ENCODE data around the gene GYPB. TPM values are rescaled to one million over a fixed set of nuclear protein-coding genes. Genes with fewer than 3 reads are reported as not detected.
"Not testable (repeated sequence)": the region's sequence is repeated elsewhere in the genome, so short reads cannot be mapped to it uniquely, and the experiment has no call there.

GYPB gene
- total RNA-seq, 1 donor from 2014 or later, result not detected

DNA sequence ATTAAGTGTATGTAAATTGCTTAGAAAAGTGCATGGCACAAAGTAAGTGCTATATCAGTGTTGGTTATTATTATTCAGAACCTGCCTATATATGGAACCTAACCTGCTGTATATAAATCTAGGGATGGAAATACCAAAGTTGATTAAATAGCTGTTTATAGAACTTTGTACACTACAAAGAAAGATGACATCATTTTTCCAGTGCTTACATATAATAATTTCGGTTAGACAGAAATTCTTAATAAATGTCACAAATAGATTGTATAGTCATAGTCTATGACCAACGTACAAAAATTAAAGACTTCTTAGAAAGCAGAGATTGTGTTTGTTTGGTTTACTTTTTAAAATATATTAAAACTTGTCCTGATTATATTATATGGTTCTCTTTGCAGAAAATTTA, 4.4 kb downstream of the GYPB start:
- Mint-ChIP-seq H3K27me3 (ENCODE audit: insufficient read depth, low read depth) (peaks cover 2% of the 10 kb centered on the region), H3K4me3 (no peak overlapping the region), H3K9me3 (no peaks in the 10 kb centered on the region)

DNA sequence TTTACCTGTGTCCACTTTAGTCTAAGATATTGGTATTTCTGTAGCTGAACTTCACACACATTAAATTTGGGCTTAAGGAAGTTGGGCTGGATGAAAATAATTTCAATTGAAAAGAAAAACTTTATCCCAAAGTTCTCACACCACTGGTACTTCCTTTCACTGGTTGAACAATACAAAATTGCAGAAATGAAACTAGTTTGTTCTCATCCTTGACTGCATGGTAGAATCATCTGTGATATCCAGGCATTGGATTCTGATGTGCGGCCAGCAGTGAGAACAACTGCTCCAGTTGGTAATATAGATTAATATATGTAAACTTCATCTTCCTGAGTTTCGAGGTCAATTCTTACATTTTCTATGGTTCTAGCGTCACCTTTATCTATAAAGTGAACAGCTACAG, 10.6 kb downstream of the GYPB start:
- not testable (repeated sequence) for H3K9ac ChIP-seq; H3K4me2 ChIP-seq; H3K36me3 ChIP-seq; H3K4me3 Mint-ChIP-seq; H3K27me3 ChIP-seq; H3K4me3 ChIP-seq; H3K79me2 ChIP-seq (ENCODE audit: low read depth); H3K27ac ChIP-seq; H3K4me1 Mint-ChIP-seq; H4K20me1 ChIP-seq (ENCODE audit: low read depth); H3K27ac Mint-ChIP-seq; H3K27me3 Mint-ChIP-seq (ENCODE audit: insufficient read depth, low read depth); H3F3A ChIP-seq (ENCODE audit: low read depth); H3K9me3 ChIP-seq (ENCODE audit: low read depth); H3K36me3 Mint-ChIP-seq; H3K9me3 Mint-ChIP-seq; DNase-seq (ENCODE audit: low spot score); H3K4me1 ChIP-seq; H2AFZ ChIP-seq (replicated peaks)

More for the DNA sequence above, 4.4 kb downstream of the GYPB start:
- Histone ChIP-seq H3K9ac (no peak overlapping the region), H3K27me3 (no peaks in the 10 kb centered on the region), H3K27ac (no peak overlapping the region), H3K4me1 (no peaks in the 10 kb centered on the region), H2AFZ (replicated peaks) (no peak overlapping the region), H3K4me2 (no peak overlapping the region), H3F3A (ENCODE audit: low read depth) (no peaks in the 10 kb centered on the region), H3K9me3 (ENCODE audit: low read depth) (no peaks in the 10 kb centered on the region), H3K79me2 (ENCODE audit: low read depth) (no peaks in the 10 kb centered on the region), H4K20me1 (ENCODE audit: low read depth) (no peaks in the 10 kb centered on the region), H3K36me3 (no peaks in the 10 kb centered on the region), H3K4me3 (no peak overlapping the region)
- Mint-ChIP-seq H3K36me3 (no peaks in the 10 kb centered on the region), H3K4me1 (no peaks in the 10 kb centered on the region), H3K27ac (no peak overlapping the region)
- DNase-seq (ENCODE audit: low spot score), result no peak
- TF ChIP-seq EZH2 (IDR thresholded peaks at IDR 0.05), result no peak
- TF ChIP-seq EZH2phosphoT487 (IDR thresholded peaks at IDR 0.05), result no peak
- TF ChIP-seq, protein P1, sequence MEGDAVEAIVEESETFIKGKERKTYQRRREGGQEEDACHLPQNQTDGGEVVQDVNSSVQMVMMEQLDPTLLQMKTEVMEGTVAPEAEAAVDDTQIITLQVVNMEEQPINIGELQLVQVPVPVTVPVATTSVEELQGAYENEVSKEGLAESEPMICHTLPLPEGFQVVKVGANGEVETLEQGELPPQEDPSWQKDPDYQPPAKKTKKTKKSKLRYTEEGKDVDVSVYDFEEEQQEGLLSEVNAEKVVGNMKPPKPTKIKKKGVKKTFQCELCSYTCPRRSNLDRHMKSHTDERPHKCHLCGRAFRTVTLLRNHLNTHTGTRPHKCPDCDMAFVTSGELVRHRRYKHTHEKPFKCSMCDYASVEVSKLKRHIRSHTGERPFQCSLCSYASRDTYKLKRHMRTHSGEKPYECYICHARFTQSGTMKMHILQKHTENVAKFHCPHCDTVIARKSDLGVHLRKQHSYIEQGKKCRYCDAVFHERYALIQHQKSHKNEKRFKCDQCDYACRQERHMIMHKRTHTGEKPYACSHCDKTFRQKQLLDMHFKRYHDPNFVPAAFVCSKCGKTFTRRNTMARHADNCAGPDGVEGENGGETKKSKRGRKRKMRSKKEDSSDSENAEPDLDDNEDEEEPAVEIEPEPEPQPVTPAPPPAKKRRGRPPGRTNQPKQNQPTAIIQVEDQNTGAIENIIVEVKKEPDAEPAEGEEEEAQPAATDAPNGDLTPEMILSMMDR (IDR thresholded peaks at IDR 0.05), result no peak

DNA sequence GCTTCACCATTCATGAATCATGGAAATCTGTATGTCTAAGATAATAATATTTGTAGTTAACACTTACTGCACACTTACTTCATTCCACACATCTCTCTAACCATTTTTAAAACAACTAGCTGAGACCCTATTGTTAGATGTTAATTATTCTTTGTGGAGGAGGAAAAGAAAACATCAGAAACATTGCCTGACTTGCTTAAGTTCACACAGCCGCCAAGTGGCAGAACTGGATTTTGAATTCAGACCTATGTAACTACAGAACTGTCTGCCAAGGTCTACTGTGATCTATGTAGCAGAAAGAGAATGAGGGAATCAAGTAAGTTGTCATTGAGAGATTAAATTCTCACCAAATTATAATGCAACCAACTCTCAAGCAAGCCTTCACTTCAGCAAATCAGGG, 11.2 kb downstream of the GYPB start:
- not testable (repeated sequence) for H3K4me1 ChIP-seq; H3K4me1 Mint-ChIP-seq; H3K79me2 ChIP-seq (ENCODE audit: low read depth); H3K9me3 ChIP-seq (ENCODE audit: low read depth); H3K4me3 ChIP-seq; H4K20me1 ChIP-seq (ENCODE audit: low read depth); H3K36me3 ChIP-seq; H3K27me3 Mint-ChIP-seq (ENCODE audit: insufficient read depth, low read depth); H3K4me2 ChIP-seq; H3F3A ChIP-seq (ENCODE audit: low read depth); H3K27ac ChIP-seq; H3K9ac ChIP-seq; H2AFZ ChIP-seq (replicated peaks); H3K27ac Mint-ChIP-seq; H3K4me3 Mint-ChIP-seq; DNase-seq (ENCODE audit: low spot score); H3K9me3 Mint-ChIP-seq; H3K36me3 Mint-ChIP-seq; H3K27me3 ChIP-seq

DNA sequence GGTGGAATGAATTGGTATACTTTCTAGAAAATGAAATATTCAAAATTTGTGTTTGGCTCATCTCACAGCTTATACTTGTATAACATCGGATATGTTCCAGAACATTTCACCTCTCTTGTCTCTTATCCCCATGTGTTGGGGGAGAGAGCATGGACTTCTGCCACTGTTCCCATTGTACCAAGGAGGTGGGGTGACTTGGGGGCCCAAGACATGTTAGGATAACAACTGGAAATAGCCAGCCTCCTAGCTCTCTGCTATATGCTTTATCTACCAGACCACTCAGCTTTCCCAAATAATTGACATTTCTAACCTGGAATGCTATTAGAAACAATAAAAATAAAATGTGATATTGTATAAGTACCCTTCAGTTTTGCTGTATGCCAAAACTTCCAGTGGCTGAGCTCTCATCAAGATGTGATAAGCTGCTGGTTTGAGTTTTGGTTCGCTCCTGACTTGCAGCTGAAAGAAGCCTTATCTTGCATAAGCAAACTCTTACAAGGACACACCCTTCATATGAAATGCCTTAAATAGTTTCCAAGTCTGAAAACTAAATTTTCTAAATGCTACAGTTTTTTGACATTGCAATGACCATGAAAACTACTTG, 12.9 kb downstream of the GYPB start:
- not testable (repeated sequence) for H3K9me3 ChIP-seq (ENCODE audit: low read depth); H3K79me2 ChIP-seq (ENCODE audit: low read depth); H3K9ac ChIP-seq; H3K4me2 ChIP-seq; H3K27ac ChIP-seq; H3K36me3 ChIP-seq; H3F3A ChIP-seq (ENCODE audit: low read depth); H4K20me1 ChIP-seq (ENCODE audit: low read depth); H3K27me3 Mint-ChIP-seq (ENCODE audit: insufficient read depth, low read depth); H3K4me3 Mint-ChIP-seq; DNase-seq (ENCODE audit: low spot score); H3K27me3 ChIP-seq; H3K4me1 Mint-ChIP-seq; H3K27ac Mint-ChIP-seq; H3K36me3 Mint-ChIP-seq; H3K4me1 ChIP-seq; H3K9me3 Mint-ChIP-seq; H2AFZ ChIP-seq (replicated peaks); H3K4me3 ChIP-seq

DNA sequence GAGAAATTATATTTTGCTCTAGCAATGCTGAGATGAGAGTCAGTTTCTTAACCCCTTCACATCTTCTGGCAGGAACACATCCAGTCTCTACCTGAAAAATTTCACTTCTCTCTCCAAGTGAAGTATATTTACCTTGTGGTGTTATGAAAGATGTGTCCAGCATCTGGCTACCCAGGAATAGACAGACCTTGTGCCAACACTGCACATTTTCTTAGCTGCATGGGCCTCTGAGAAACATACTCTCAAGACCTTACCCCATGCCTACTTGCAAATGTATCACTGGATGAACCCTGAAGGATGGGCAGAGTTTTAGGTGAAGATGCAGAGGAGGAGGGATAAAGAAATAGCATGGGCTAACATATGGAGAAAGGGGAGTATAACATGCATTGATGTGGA, 13.6 kb downstream of the GYPB start:
- H3K9me3 Mint-ChIP-seq; H3K27me3 ChIP-seq; H4K20me1 ChIP-seq (ENCODE audit: low read depth); H3K27me3 Mint-ChIP-seq (ENCODE audit: insufficient read depth, low read depth); H3K4me2 ChIP-seq; H3K9me3 ChIP-seq (ENCODE audit: low read depth); H3K36me3 ChIP-seq; H3F3A ChIP-seq (ENCODE audit: low read depth); H3K4me1 ChIP-seq; H3K4me3 ChIP-seq; H3K4me1 Mint-ChIP-seq; H2AFZ ChIP-seq (replicated peaks); H3K9ac ChIP-seq; H3K27ac ChIP-seq; DNase-seq (ENCODE audit: low spot score); H3K79me2 ChIP-seq (ENCODE audit: low read depth); H3K27ac Mint-ChIP-seq; H3K4me3 Mint-ChIP-seq; H3K36me3 Mint-ChIP-seq: not testable (repeated sequence)

DNA sequence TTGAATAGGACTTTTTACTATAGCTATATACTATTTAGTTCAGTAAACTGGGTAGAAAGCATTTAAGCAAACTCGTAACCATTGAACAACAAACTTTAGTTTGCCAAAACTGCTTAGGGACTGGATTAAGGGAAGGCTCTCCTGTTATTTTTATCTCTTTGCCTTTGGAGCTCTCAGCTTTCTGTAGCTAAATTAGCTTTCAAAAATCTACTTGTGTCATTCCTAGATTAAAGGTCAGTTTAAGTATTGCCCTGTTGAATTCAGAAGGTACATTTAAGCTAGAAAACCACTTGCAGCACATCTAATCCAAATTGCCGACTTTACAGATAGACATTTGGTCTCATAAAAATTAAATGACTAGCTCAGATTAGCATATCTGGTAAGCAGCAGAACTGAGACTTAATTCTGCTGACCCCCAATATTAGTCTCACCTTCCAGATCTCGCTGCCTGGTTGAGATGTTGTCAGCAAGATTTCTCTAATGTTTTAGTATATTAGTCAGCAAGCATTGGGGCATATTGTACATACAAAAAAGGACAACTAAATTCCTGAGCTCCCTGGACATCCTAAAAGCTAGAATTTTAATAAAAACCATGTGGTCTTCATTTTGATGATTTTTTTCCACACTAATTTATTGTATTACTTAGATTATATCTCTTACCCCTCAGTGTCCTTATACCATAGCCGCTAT, 14.2 kb downstream of the GYPB start:
- not testable (repeated sequence) for H3K4me1 ChIP-seq; H3K4me2 ChIP-seq; H4K20me1 ChIP-seq (ENCODE audit: low read depth); H3K36me3 ChIP-seq; H3K27me3 ChIP-seq; H3K79me2 ChIP-seq (ENCODE audit: low read depth); H3K9me3 ChIP-seq (ENCODE audit: low read depth); H3K27ac ChIP-seq; DNase-seq (ENCODE audit: low spot score); H3K27me3 Mint-ChIP-seq (ENCODE audit: insufficient read depth, low read depth); H3K27ac Mint-ChIP-seq; H3K36me3 Mint-ChIP-seq; H2AFZ ChIP-seq (replicated peaks); H3K9ac ChIP-seq; H3K9me3 Mint-ChIP-seq; H3F3A ChIP-seq (ENCODE audit: low read depth); H3K4me3 Mint-ChIP-seq; H3K4me1 Mint-ChIP-seq; H3K4me3 ChIP-seq

DNA sequence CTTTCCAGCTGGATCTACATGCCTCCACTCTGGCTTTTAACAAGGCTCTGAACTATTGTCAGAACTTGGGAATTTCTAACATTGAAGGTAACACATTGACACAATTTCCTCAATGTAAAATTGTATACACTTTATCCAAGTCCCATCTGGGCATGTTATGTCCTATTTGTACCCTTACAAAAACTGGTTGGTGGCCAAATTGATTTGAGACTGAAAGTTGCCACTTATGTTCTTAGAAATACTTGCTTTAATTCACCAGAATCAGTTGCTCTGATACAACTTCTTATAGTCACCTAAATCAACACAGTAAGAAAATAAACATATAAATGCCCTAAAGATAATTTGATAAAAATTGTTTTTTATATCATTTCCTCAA, 15.3 kb downstream of the GYPB start:
- H3K9ac ChIP-seq; H3K4me1 ChIP-seq; H3K9me3 ChIP-seq (ENCODE audit: low read depth); H3K9me3 Mint-ChIP-seq; H3K27me3 Mint-ChIP-seq (ENCODE audit: insufficient read depth, low read depth); H3K4me1 Mint-ChIP-seq; H3K27ac Mint-ChIP-seq; H3K27me3 ChIP-seq; H3K79me2 ChIP-seq (ENCODE audit: low read depth); H3K36me3 Mint-ChIP-seq; H2AFZ ChIP-seq (replicated peaks); H3K4me3 Mint-ChIP-seq; H3F3A ChIP-seq (ENCODE audit: low read depth); DNase-seq (ENCODE audit: low spot score); H3K4me3 ChIP-seq; H3K36me3 ChIP-seq; H3K4me2 ChIP-seq; H3K27ac ChIP-seq; H4K20me1 ChIP-seq (ENCODE audit: low read depth): not testable (repeated sequence)
